ENCODE data around the gene SNAI3.

SNAI3 gene

DNA sequence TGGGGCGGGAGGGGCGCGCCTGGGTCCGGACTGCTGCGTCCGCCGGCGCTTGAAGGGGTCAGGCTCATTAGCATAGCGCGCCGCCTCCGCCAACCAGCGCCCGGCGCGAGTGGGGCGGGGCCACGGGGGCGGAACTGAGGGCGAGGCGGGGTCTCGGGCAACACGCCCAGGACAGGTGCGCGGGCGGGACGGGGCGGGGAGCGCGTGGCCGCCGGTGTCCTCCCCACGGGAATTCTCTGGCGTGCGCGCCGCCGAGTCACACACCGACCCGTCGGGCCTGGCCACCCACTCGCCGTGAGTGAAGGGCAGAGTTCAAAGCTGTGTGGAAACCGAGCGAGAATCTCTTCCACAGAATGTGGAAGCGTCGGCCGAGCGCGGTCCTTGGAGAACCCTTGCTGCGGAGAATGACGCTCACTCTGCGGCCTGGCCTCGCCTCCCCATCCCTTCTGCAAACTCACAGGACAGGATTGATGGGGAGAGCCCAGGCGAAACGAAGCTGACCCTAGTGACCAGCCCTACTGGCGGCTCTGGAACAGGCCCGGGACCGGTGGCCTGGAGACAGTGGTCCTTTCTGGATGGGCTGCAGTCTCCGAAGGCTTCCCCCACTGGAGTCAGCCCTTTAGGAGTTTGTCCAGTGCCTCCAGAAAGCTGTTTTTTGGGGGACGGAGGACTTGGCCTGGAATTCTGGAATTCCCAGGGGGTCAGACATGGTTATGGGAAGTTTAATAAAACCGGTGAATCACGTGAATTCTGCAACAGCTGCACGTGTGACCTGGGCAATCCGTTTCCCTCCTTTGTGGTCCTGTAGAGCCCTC lies at the start of gene SNAI3:
TSS of gene SNAI3 (minus strand) at position 69 of the 815 bp plus-strand sequence. CDS start 101 bp downstream, outside the sequence.
- H3K4me3 ChIP-seq (ENCODE audit: low read depth, low read length) = peak within 1 kb of the TSS; percentile 54

DNA sequence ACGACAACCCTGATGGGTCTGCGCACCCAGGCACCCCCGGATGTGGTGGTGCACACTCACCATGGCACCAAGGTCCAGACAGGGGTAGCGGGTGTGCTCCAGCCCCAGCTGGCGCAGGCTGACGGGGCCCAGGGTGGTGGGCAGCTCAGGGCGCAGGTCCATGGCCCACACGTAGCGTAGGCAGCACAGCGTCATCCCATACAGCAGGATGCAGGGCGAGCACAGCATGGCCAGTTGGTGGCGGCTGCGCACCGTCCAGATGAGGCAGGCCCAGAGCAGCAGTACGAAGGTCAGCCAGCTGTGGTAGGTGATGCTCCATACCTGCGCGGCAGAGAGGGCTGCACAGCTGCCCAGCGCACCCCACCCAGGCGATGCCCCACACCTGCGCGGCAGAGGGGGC lies 49.8 kb upstream of the SNAI3 start:
- H3K4me3 ChIP-seq (ENCODE audit: low read depth, low read length) = no peak overlapping the region

DNA sequence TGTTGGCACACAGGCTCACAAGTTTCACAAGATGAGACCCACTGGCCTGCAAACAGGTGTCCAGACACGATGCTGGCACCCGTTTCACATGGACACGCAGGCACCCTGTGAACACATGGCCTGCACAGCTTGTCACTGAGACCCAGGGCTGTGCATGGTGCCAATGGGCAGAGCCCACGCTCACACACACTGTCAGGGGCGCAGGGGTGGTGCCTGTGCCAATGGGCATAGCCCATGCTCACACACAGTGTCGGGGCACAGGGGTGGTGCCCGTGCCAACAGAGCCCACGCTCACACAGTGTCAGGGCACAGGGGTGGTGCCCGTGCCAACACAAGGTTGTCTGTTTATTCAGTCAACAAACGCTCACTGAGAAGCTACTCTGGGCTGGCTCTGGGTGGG lies 49.3 kb upstream of the SNAI3 start:
- H3K4me3 ChIP-seq (ENCODE audit: low read depth, low read length) = no peak overlapping the region

DNA sequence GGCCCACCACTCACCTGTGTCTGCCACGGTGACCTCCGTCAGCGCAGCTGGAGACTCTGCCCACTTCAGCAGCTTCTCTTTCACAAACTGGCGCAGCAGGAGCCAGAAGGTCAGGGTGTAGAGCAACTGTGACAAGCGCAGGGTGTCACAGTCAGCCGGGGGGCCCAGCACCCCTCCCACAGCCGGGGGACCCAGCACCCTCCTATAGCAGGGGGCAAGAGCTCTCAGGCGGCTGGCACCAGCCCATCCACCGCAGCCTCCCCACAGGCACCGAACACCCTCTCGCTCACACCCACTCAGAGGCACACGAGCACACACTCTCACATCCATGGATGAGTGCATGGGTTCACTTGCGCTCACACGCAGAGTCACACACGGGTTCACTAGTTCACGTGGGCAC lies 48.8 kb upstream of the SNAI3 start:
- H3K4me3 ChIP-seq (ENCODE audit: low read depth, low read length) = no peak overlapping the region

DNA sequence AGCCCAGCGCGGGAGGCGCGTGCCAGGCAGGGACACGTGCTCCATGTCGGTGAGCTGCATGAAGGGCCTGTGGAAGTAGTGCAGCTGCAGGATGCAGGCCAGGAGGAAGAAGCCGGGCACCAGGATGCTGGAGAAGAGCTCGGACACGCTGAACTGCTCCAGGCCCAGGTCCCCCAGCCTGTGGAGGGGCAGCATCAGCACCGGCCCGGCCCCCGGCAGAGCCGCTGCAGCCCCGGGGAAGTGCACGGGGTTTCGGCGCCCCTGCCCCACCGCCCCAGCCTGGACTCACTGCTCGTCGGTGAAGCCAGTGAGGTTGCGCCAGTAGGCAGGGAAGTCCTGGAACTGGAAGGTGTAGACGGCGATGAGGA lies 48.0 kb upstream of the SNAI3 start:
- H3K4me3 ChIP-seq (ENCODE audit: low read depth, low read length) = no peak overlapping the region

DNA sequence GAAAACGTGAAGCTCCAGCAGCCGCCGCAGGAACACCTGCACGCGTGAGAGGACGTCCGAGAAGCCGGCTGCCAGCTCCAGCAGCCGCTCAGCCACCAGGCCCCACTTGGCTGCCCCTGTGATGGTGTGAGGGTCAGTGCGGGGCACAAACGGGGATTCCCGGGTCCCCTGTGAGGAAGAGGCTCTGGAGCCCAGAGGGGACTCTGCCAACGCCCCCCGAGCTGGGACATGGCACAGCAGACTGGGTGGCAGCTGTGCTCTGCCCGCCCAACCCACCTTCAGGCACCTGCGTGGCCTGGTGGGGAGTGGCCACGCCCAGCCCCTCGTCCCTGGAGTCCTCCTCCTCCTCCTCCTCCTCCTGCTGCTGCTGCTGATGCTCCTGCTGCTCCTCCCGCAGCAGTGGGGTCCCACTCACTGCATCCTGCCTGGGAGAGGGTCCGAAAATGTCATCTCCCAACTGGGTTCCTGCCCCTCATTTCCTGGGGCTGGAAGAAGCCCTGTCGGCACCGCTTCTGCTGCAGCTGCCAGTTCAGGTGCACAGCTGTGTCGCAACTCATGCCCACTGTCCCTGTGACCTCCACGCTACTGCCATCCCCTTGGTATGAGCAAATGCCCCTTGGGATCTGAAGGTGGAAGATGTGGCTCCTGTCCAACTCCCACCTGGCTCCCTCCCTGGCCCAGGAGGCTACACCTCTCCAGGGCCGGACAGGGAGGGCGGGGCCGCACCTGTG lies 47.5 kb upstream of the SNAI3 start:
- H3K4me3 ChIP-seq (ENCODE audit: low read depth, low read length) = no peak overlapping the region

DNA sequence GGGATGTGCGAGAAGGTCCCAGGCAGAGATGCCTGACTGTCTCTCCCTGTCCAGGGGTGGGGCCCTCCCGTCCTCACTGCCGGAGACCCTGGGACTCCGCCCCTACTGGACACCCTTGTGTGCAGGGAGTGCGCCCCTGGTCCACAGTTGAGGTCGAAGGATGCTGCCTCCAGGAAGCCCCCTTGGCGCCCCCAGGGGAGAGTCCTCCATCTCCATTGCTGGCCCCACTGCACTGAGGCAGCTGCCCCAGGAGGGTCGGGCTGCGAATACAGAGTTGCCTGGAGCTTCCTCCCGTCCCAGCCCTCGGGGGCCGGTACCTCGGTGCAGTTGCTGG lies 46.6 kb upstream of the SNAI3 start:
- no peak overlapping the region for H3K4me3 ChIP-seq (ENCODE audit: low read depth, low read length)

DNA sequence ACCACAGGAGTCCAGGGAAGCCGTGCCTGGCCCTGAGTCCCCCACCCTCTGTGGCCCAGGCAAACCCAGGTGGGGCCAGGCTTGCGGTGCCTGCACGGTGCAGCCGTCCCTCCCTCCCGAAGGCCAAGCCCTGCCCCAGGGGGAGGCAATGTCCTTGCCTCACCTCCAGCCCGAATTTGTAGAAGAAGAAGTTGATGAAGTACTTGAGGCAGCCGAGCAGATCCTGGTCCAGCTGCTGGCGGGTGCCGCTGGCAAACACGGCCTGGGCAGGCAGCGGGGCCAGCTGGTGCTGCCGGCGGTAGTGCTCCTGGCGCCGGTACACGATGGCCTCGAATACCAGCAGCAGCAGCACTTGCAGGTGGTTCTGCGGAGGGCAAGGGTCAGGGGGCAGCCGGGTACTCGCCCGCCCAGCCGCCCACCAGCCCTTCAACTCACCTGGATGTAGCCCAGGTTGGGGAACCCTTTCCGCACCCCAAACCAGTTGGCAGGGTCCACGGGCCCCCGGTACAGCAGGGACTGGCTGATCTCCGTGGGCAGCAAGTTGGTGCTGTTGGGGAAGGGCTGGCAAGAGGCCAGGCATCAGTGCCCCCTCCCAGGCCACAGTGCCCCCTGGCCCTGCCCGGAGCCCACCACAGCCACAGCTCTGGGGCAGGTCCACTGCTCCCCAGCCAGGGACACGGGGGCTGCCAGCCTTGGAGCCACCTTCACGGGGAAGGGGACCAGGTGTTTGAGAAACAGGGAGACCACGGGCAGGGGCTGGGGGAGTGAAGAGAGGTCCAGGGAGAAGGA lies 46.1 kb upstream of the SNAI3 start:
- no peak overlapping the region for H3K4me3 ChIP-seq (ENCODE audit: low read depth, low read length)

DNA sequence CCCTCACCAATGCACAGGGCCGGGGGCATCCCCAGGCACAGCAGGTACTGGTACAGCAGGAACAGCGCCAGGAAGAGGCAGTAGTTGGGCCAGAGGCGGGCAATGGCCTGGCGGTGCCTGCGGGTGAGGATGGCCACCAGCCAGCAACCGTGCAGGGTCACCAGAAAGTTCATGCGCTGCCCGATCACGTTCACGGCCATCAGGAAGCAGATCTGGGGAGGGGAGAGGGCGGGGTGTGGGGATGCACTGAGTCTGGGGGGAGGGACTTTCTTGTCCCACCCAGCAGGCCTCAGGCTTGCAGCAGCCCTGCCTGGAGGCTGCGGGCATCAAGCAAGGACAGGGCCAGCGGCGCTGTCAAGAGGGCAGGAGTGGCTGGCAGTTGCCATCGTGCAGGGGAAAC lies 45.4 kb upstream of the SNAI3 start:
- H3K4me3 ChIP-seq (ENCODE audit: low read depth, low read length) = no peak overlapping the region

DNA sequence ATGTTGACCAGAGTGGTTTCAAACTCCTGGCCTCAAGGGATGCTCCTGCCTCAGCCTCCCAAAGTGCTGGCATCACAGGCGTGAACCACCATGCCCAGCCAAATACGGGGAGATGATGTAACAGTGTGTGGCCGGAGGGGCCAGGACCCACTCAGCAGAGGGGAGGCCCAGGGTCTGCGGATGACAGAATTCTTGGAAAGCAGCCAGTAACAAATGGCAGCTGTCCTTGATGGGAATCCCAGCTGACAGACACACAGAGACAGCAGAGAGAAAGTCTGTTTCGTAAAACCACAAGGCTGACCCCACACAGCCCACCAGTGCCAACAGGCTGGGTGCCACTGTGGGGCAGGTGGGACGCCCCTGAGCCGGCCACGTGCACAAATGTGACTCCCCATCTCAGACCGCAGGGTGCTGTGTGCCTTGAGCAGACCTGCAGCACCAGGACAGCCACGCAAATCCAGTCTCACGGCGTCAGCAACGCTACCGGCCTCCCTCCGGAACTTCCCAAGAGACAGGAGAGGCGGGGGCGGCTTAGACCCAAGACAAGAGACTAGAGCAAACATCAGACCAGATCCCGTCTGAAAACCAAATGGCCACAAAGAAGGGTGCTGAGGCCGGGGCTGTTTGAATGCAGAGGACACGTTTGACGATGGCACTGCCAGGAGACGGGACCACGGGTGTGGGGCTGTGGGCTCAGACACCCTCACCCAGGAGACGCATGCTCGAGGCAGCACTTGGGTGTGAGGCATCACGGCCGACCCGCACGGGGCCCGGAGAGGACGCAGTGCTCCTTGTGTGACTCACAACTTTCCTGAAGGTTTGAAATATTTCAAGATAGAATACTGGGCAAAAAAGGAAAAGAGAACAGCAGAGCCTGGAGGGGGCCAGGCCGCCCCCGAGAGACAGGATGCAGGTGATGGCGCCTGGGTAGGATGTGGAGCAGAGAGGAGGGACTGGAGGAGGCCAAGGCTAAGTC lies 44.6 kb upstream of the SNAI3 start:
- H3K4me3 ChIP-seq (ENCODE audit: low read depth, low read length) = no peak overlapping the region

DNA sequence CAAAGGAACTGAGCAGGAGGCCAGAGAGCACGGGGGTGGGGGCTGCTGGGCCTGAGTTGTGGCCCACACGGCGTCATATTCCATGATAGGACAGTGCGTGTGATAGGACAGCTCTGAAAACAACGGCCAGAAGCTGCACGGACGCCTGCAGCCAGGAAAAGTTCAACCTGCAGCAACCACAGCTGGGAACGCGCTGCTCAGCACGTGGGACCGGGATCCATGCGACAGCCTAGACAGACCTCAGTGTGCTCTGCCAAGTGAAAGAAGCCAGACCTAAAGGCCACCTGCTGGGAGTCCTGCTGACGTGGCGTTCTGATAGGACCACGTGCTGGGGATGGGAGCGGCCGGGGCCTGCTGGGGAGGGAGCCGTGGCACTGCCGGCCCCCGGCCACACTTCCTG lies 41.6 kb upstream of the SNAI3 start:
- no peak overlapping the region for H3K4me3 ChIP-seq (ENCODE audit: low read depth, low read length)

DNA sequence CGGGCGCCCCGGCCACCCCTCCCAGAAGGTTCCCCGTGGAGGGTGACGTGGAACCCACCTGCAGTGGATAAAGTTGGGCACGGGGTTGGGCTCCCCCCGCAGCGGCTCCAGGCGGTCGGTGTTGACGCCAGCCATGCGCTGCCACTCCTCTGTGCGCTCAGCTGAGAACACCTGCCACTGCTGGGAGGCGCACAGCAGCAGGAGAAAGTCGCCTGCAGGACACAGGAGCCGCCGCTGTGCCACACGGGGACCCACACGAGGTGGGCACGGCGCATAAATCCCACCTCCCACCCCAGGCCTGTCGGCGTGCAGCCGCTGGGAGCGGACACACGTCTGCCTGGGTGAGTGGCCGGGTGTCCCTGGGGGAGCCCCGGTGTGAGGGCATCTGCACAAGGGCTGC lies 40.7 kb upstream of the SNAI3 start:
- no peak overlapping the region for H3K4me3 ChIP-seq (ENCODE audit: low read depth, low read length)

DNA sequence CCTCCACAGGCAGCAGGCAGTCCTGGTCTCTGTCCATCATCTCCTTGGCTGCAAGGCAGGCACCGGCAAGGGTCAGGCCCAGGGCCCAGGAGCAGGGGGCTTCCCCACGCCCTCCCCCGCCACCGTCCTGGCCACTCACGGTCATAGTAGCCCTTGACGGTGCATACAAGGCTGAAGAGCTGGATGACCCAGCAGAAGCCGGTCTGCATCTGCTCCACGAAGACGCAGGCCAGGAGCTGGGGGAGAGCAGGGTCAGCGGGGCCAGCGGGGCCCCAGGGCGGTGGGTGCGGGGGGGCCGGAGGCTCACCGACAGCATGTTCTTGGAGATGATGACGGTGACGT lies 40.1 kb upstream of the SNAI3 start:
- no peak overlapping the region for H3K4me3 ChIP-seq (ENCODE audit: low read depth, low read length)

DNA sequence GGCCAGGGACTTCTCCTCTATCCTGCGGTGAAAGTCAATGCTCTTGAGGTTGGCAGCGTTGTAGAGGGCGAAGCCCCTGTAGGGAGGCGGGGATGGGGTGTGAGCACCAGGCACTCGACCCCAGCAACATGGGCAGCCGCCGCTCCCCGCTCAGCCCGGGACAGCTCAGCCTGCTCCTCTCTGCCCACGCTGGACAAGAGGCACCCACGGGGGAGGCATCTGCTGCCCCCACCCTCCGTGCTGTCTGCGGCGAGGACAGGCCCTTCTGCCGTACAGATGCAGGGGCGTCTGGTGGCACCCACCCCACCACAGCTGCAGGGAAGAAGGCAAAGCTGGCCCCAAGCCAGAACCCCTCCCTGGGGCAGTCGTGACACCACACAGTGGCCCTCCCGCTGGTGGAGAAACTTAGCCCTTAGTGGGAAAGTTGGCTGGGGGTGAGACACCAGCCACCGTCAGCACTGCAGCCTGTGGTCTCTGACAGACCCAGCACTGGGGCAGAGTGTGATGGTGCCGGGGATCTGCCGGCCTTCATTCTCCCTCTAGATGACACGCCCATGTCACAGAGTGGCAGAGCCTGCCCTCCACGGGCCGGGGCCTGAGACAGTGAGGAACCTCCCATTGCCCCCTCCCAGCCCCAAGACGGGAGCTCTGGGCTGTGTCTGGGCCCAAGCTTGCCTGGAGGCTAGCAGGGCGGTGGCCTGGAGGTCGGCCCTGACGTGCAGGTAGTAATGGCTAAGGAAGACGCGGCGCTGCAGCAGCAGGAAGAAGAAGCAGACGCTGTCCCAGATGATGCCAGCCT lies 39.5 kb upstream of the SNAI3 start:
- H3K4me3 ChIP-seq (ENCODE audit: low read depth, low read length) = no peak overlapping the region

DNA sequence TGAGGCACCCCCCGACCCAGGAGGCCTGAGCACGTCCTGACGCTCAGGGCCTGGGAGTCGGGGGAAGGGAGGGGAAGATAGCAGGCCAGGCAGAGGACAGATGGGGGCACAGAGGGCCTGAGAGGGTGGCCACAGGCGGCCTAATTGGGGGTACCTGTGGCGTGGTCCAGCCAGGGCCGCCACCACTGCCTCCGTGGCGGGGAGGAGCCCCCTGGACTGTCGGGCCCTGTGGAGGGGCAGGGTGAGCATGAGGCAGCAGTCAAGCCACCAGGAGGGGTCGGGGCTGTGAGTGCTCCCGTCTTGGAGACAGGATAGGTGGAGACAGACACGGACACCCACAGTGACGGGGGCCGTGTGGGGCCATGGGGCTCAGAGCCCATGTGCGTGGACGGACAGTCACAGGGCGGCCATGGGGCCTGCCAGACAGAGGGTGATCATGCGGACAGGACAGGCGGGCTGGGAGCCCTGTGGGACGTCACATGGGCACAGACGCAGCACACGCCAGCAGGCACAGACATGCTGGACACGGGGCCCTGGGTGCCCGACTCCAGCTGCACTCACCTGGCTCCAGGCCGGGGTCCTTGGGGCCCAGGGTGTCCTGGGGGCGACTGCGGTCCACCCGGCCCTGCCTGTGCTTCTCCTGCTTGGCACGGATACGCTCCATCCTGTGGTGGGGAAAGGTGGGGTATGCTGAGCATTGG lies 38.7 kb upstream of the SNAI3 start:
- H3K4me3 ChIP-seq (ENCODE audit: low read depth, low read length) = no peak overlapping the region

DNA sequence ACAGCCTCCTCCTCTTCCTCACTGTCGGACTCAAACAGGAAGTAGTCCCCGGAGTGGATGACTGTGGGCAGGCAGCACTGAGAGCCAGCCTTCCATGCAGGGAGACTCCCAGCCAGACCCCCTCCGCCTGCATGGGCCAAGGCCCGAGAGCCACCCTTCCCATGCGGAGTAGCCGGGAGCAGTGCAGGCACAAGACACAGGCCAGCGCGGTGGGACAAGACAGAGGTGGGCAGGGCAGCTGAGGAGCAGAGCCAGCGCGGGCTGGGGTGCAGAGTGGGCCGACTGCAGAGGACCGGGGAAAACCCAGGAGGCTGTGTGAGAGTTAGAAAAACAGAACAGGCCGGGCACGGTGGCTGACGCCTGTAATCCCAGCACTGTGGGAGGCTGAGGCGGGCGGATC lies 37.6 kb upstream of the SNAI3 start:
- no peak overlapping the region for H3K4me3 ChIP-seq (ENCODE audit: low read depth, low read length)

DNA sequence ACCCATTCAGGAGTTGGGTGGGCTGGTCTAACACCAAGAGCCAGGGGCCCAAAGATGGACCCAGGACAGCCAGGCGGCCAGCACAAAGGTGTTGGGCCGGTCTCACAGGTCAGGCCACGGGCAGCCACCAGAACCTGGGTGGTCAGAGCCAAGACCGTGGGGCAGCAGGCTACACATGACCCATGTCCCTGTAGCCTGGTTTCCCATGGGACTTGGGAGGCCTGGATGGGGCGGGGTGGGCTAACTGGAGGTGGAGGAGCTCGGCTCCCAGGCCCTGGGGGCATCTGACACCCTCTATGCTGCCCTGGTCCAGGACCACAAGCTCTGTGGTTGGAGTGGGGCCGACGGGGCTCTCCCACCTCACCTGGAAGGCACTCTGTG lies 37.2 kb upstream of the SNAI3 start:
- H3K4me3 ChIP-seq (ENCODE audit: low read depth, low read length) = no peak overlapping the region

DNA sequence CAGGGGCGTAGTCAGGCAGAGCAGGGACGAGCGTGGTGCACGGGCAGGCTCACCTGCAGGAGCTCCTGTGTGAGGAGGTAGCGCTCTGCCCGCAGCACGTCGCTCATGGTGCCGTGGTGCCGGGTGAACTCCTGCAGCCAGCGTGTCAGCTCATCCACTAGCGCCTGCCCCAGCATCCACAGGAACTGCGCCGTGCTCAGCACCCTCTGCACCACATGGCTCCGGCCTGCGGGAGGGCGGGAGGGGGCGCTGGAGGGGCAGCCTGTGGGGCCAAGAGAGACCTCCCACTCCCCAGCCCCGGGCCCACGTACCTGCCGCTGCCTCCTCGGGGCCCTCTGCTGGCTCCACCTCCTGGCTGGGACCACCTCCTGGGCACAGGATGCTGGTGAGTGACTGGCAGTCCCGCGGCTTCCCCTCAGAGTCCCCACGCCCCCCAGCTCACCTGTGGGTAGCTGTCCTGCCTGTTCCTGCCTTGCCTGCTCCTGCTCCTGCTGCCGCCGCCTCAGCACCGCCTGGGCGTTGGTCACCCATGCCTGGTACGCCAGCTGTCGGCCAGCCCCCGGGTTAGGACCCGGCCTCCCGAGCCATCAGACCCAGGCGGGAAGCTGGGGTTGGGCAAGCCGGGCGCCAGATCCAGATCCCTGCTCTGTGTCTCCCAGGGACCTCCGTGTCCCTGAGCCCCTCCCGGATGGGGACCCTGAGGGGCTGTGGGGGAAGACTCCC lies 36.6 kb upstream of the SNAI3 start:
- H3K4me3 ChIP-seq (ENCODE audit: low read depth, low read length) = no peak overlapping the region

Data from iPS-11a (cell line).